A549 (cell line): Measurements from ENCODE around the gene NUP88. TPM values are rescaled to one million over a fixed set of nuclear protein-coding genes. Genes with fewer than 3 reads are reported as not detected.
A peak's percentile ranks its signal among the peaks of the same experiment; 100 is the strongest.

Experiments
- ATAC-seq, 2 experiments: fragments of 200-7000 bp in 1 of 2; fragments of >200 bp in 1 of 2; cut with Nextera tagmentation in 1 of 2; cut with Tn5 transposase in 1 of 2; 3 replicates each; pipeline versions ENCODE4 v1.8.0 to v1.9.1; 2018 to 2020; ENCODE audit warnings: mild to moderate bottlenecking in 1 of 2, moderate library complexity in 1 of 2
- CTCF ChIA-PET: fragments of 300-600 bp; sonication (Branson Sonifier 250); formaldehyde crosslinking; extraction: SDS; loops from one replicate; lab custom pipeline; 2021; ENCODE audit warnings: antibody characterized with exemption, inconsistent platforms; lab: Yijun Ruan, JAX
- POLR2A ChIA-PET: fragments of 350-600 bp; formaldehyde crosslinking; extraction: SDS; loops from one replicate; lab custom pipeline; 2021; ENCODE audit warnings: antibody characterized with exemption, inconsistent platforms; lab: Yijun Ruan, JAX
- DNase-seq, 2 experiments: peaks; one replicate each; pipeline versions ENCODE4 v3.0.0 to v3.0.0-alpha.2; 2011 to 2016; ENCODE audit warnings: low read depth in 1 of 2, low spot score in 1 of 2
- FAIRE-seq: peaks from 2 replicates; lab custom pipeline; 2011; peaks lifted over from hg19 to GRCh38; lab: Jason Lieb, UNC
- H3K27ac ChIP-seq, 2 experiments: fragments of >200 bp; sonication (Bioruptor Twin); formaldehyde crosslinking; 3 replicates each; pipeline ENCODE4 v1.5.1; 2016 to 2017
- H3K4me1 ChIP-seq: fragments of >200 bp; sonication (Bioruptor Twin); formaldehyde crosslinking; 3 replicates; pipeline ENCODE4 v1.6.1; 2016
- H3K4me2 ChIP-seq: fragments of >200 bp; sonication (Bioruptor Twin); formaldehyde crosslinking; 3 replicates; pipeline ENCODE4 v1.6.1; 2016
- H3K4me3 ChIP-seq: fragments of >200 bp; sonication (Bioruptor Twin); formaldehyde crosslinking; 3 replicates; pipeline ENCODE4 v1.5.1; 2016
- H3K9me3 ChIP-seq: fragments of >200 bp; sonication (Bioruptor Twin); formaldehyde crosslinking; 3 replicates; pipeline ENCODE4 v1.6.1; 2016
- ATOH8 ChIP-seq: fragments of 250-450 bp; sonication (Bioruptor Pico); IDR thresholded peaks from 2 replicates; pipeline ENCODE4 v1.5.0; 2020; ENCODE audit warnings: low read depth, mild to moderate bottlenecking, moderate library complexity
- BHLHE40 ChIP-seq: IDR thresholded peaks from 2 replicates; pipeline ENCODE4 v1.6.1; 2012; ENCODE audit warnings: low read depth, low read length, inconsistent platforms
- CBX8 ChIP-seq: fragments of 200-600 bp; sonication (generic); IDR thresholded peaks from 2 replicates; pipeline ENCODE4 v1.6.1; 2016
- CHD2 ChIP-seq: fragments of 150-350 bp; IDR thresholded peaks from 2 replicates; pipeline ENCODE4 v1.6.1; 2014; ENCODE audit warnings: low read length; ENCODE audit not compliant: partially characterized antibody
- CHD4 ChIP-seq: fragments of 200-600 bp; sonication (generic); IDR thresholded peaks from 2 replicates; pipeline ENCODE4 v1.6.1; 2016; ENCODE audit warnings: antibody characterized with exemption, mild to moderate bottlenecking, borderline replicate concordance
- E2F6 ChIP-seq: IDR thresholded peaks from 2 replicates; pipeline ENCODE4 v1.6.1; 2012; ENCODE audit warnings: low read depth, borderline replicate concordance
- EHF ChIP-seq: fragments of 250-450 bp; sonication (Bioruptor Pico); IDR thresholded peaks from 2 replicates; pipeline ENCODE4 v1.5.0; 2020; ENCODE audit warnings: mild to moderate bottlenecking
- EHMT2 ChIP-seq: fragments of 200-600 bp; sonication (generic); IDR thresholded peaks from 2 replicates; pipeline ENCODE4 v1.6.1; 2016; ENCODE audit warnings: antibody characterized with exemption, low read depth, mild to moderate bottlenecking, moderate library complexity
- ESRRA ChIP-seq: fragments of 150-350 bp; IDR thresholded peaks from 2 replicates; pipeline ENCODE4 v1.6.1; 2014; ENCODE audit warnings: mild to moderate bottlenecking, low read length, borderline replicate concordance
- FOSL2 ChIP-seq, 2 experiments: fragments of 450-650 bp in 1 of 2; fragments of >200 bp in 1 of 2; sonication (Bioruptor Twin) in 1 of 2; formaldehyde crosslinking; IDR thresholded peaks; 2 replicates each; pipeline versions ENCODE4 v1.5.0 to v1.6.1; 2016 to 2020; ENCODE audit warnings: mild to moderate bottlenecking in 1 of 2, moderate library complexity in 1 of 2
- HDAC2 ChIP-seq: fragments of 200-600 bp; sonication (generic); IDR thresholded peaks from 2 replicates; pipeline ENCODE4 v1.6.1; 2016
- HEYL ChIP-seq: fragments of 250-450 bp; sonication (Bioruptor Pico); IDR thresholded peaks from 2 replicates; pipeline ENCODE4 v1.8.0; 2021; ENCODE audit warnings: mild to moderate bottlenecking, moderate library complexity
- MAFK ChIP-seq: fragments of 450-650 bp; IDR thresholded peaks from 2 replicates; pipeline ENCODE4 v1.6.1; 2014; ENCODE audit not compliant: partially characterized antibody
- MAX ChIP-seq: IDR thresholded peaks from 2 replicates; pipeline ENCODE4 v1.6.1; 2012
- MYC ChIP-seq: IDR thresholded peaks from 2 replicates; pipeline ENCODE4 v1.6.1; 2012; ENCODE audit warnings: mild to moderate bottlenecking, inconsistent platforms, low read length, improper control_type of control experiment, borderline replicate concordance
- NPAS2 ChIP-seq: fragments of 250-450 bp; sonication (Bioruptor Pico); IDR thresholded peaks from 2 replicates; pipeline ENCODE4 v1.8.0; 2022; ENCODE audit warnings: mild to moderate bottlenecking, moderate library complexity, borderline replicate concordance
- PHF8 ChIP-seq: fragments of 200-600 bp; sonication (generic); IDR thresholded peaks from 2 replicates; pipeline ENCODE4 v1.6.1; 2016; ENCODE audit warnings: low read depth, mild to moderate bottlenecking, antibody characterized with exemption, moderate library complexity, borderline replicate concordance
- SMC3 ChIP-seq: fragments of >200 bp; sonication (Bioruptor Twin); formaldehyde crosslinking; IDR thresholded peaks from 3 replicates; pipeline ENCODE4 v1.6.1; 2018; ENCODE audit warnings: inconsistent platforms
- TP53 ChIP-seq: fragments of 250-450 bp; sonication (Bioruptor Pico); IDR thresholded peaks from 2 replicates; pipeline ENCODE4 v1.5.0; 2021; ENCODE audit warnings: mild to moderate bottlenecking, moderate library complexity
- ZNF302 ChIP-seq: fragments of 250-450 bp; sonication (Bioruptor Pico); IDR thresholded peaks from 2 replicates; pipeline ENCODE4 v1.9.0; 2021; ENCODE audit warnings: inconsistent platforms, mild to moderate bottlenecking, moderate library complexity
- WGBS: methylation state at CpG from one replicate; pipeline ENCODE4 v1.1.6; 2017; ENCODE audit errors: missing lambda C conversion rate; 5-methylcytosine and 5-hydroxymethylcytosine counted together
- polyA plus RNA-seq, 4 experiments: library from polyadenylated mRNA; depleted of rRNA in 3 of 4; stranded (reverse); fragments of >200 nt; fragmentation: RNase III in 1 of 4; extraction: RNeasy Plus Mini Kit Qiagen cat#74134 plus additional on column Dnase treatment in 1 of 4; gene quantifications; 2 replicates in 3 of 4; 3 replicates in 1 of 4; pipeline ENCODE4 v1.2.3, GENCODE V29; 2011 to 2017
- TF ChIP-seq, protein P1 (sequence below): fragments of >200 bp; sonication (Bioruptor Twin); formaldehyde crosslinking; IDR thresholded peaks from 3 replicates; pipeline ENCODE4 v1.5.1; 2016
- TF ChIP-seq, protein P2 (sequence below): fragments of 200-600 bp; sonication (generic); IDR thresholded peaks from 2 replicates; pipeline ENCODE4 v1.6.1; 2016; ENCODE audit warnings: antibody characterized with exemption, mild to moderate bottlenecking, moderate library complexity

The NUP88 gene
- polyA plus RNA-seq, 2 of the 4 experiments (the other 2 are of a cell fraction), result 121 to 180 TPM

DNA sequence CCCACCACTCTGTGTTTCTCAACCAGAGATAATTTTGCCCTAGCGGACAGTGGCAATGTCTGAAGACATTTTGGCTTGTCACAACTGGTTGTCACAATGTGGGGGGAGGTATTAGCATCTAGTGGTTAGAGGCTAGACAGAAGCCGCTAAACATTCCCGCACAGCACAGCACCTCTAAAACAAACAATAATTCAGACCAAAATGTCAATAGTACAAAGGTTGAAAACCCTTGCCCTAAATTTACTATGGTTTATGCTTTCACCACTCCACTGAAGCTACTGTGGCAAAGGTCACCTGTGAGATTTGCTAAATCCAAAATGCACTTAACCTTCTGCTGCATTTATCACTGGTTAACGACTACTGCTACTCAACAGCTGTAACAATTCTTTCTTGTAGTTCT is 14.1 kb downstream of the NUP88 start:
- no peaks in the 10 kb centered on the region for H3K9me3 ChIP-seq
- TF ChIP-seq ZNF302 (CRISPR knock-in tag) (no peak), BHLHE40 (no peak), NPAS2 (CRISPR knock-in tag) (no peak), EHMT2 (no peak), SMC3 (no peak), EHF (CRISPR knock-in tag) (no peak), ESRRA (no peak), HDAC2 (no peak), HEYL (CRISPR knock-in tag) (no peak), CHD4 (no peak), E2F6 (no peak), PHF8 (no peak), TP53 (CRISPR knock-in tag) (no peak), MAX (no peak)
- TF ChIP-seq, protein P1, sequence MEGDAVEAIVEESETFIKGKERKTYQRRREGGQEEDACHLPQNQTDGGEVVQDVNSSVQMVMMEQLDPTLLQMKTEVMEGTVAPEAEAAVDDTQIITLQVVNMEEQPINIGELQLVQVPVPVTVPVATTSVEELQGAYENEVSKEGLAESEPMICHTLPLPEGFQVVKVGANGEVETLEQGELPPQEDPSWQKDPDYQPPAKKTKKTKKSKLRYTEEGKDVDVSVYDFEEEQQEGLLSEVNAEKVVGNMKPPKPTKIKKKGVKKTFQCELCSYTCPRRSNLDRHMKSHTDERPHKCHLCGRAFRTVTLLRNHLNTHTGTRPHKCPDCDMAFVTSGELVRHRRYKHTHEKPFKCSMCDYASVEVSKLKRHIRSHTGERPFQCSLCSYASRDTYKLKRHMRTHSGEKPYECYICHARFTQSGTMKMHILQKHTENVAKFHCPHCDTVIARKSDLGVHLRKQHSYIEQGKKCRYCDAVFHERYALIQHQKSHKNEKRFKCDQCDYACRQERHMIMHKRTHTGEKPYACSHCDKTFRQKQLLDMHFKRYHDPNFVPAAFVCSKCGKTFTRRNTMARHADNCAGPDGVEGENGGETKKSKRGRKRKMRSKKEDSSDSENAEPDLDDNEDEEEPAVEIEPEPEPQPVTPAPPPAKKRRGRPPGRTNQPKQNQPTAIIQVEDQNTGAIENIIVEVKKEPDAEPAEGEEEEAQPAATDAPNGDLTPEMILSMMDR, result no peak
- ChIA-PET CTCF (interaction anchor here (0.8 to 5.4 kb wide), 2 partner anchors 16 to 35 kb away, joined by 6 to 23 read pairs; partner anchors contain the start of gene C1QBP), POLR2A (no interaction called here)
- no peak overlapping the region for H3K4me3 ChIP-seq
- H3K4me1 ChIP-seq, result no peaks in the 10 kb centered on the region
- WGBS, result 89% methylated on average over 4 of the region's 4 CpGs
- ATAC-seq, result no peak
- FAIRE-seq, result no peak
- no peak for DNase-seq
- H3K27ac ChIP-seq, result no peak overlapping the region
- H3K4me2 ChIP-seq, result no peak overlapping the region

DNA sequence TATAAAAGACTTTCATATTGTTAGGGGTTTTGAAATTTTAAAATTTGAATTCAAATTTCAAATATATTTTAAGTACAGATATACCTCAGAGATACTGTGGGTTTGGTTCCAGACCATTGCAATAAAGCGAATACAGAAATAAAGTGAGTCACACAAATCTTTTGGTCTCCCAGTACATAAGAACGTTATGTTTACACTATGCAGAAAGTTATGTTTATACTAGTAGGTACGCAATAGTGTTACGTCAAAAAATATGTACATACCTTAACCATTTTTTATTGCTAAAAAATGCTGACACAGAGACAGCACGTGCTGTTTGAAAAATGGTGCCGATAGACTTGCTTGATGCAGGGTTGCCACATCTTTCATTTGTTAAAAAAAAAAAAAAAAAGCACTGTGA is 19.7 kb downstream of the NUP88 start:
- H3K9me3 ChIP-seq, result no peaks in the 10 kb centered on the region
- H3K4me3 ChIP-seq, result no peak overlapping the region
- ChIA-PET POLR2A (no interaction called here), CTCF (no interaction called here)
- no peaks in the 10 kb centered on the region for H3K4me1 ChIP-seq
- TF ChIP-seq, protein P2, sequence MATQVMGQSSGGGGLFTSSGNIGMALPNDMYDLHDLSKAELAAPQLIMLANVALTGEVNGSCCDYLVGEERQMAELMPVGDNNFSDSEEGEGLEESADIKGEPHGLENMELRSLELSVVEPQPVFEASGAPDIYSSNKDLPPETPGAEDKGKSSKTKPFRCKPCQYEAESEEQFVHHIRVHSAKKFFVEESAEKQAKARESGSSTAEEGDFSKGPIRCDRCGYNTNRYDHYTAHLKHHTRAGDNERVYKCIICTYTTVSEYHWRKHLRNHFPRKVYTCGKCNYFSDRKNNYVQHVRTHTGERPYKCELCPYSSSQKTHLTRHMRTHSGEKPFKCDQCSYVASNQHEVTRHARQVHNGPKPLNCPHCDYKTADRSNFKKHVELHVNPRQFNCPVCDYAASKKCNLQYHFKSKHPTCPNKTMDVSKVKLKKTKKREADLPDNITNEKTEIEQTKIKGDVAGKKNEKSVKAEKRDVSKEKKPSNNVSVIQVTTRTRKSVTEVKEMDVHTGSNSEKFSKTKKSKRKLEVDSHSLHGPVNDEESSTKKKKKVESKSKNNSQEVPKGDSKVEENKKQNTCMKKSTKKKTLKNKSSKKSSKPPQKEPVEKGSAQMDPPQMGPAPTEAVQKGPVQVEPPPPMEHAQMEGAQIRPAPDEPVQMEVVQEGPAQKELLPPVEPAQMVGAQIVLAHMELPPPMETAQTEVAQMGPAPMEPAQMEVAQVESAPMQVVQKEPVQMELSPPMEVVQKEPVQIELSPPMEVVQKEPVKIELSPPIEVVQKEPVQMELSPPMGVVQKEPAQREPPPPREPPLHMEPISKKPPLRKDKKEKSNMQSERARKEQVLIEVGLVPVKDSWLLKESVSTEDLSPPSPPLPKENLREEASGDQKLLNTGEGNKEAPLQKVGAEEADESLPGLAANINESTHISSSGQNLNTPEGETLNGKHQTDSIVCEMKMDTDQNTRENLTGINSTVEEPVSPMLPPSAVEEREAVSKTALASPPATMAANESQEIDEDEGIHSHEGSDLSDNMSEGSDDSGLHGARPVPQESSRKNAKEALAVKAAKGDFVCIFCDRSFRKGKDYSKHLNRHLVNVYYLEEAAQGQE, result no peak
- TF ChIP-seq MYC (no peak), MAFK (peak; percentile 80), CBX8 (no peak), CHD2 (no peak), FOSL2 (IDR thresholded peaks at IDR 0.05) (no peak), FOSL2 (CRISPR knock-in tag; IDR thresholded peaks at IDR 0.05) (peak; percentile 55), ATOH8 (no peak), EHF (CRISPR knock-in tag) (no peak)
- TF ChIP-seq, protein P1, result no peak
- H3K4me2 ChIP-seq, result no peak overlapping the region
- 54% methylated on average over 6 of the region's 6 CpGs for WGBS
- FAIRE-seq (no peak), DNase-seq (peak in 1 of 2 experiments; percentile 49), ATAC-seq (peak; percentile 34 to 60; a peak in 4 of 6 replicates)
- no peak overlapping the region for H3K27ac ChIP-seq
